ENCODE results near the gene MAP3K20. TPM values are rescaled to one million over a fixed set of nuclear protein-coding genes. Genes with fewer than 3 reads are reported as not detected.

The MAP3K20 gene
- total RNA-seq, 1 donor from 2014 or later, result 19.1 TPM

GRCh38 chr2:173043476-173043875 is 32.2 kb upstream of the MAP3K20 start:
- no peaks in the 10 kb centered on the region for H3K36me3 Mint-ChIP-seq (ENCODE audit: low read depth)
- no peak overlapping the region for H3K27ac Mint-ChIP-seq
- H3K9me3 Mint-ChIP-seq, result no peaks in the 10 kb centered on the region
- no peak for DNase-seq
- peaks cover 2% of the 10 kb centered on the region for H3K4me1 Mint-ChIP-seq
- peaks cover 11% of the 10 kb centered on the region for H3K27me3 Mint-ChIP-seq
- H3K4me3 Mint-ChIP-seq, result no peak overlapping the region
- intact Hi-C loops (cut with micrococcal nuclease), result no loop called here

- Mint-ChIP-seq H3K27me3 (peaks cover 12% of the 10 kb centered on the region), H3K4me3 (no peak overlapping the region), H3K4me1 (peaks cover 6% of the 10 kb centered on the region), H3K9me3 (no peaks in the 10 kb centered on the region), H3K27ac (no peak overlapping the region), H3K36me3 (ENCODE audit: low read depth) (no peaks in the 10 kb centered on the region)
- DNase-seq, result no peak
- intact Hi-C loops (cut with micrococcal nuclease), result no loop called here
Measured at GRCh38 chr2:173043897-173044519, 31.6 kb upstream of the MAP3K20 start.

DNA sequence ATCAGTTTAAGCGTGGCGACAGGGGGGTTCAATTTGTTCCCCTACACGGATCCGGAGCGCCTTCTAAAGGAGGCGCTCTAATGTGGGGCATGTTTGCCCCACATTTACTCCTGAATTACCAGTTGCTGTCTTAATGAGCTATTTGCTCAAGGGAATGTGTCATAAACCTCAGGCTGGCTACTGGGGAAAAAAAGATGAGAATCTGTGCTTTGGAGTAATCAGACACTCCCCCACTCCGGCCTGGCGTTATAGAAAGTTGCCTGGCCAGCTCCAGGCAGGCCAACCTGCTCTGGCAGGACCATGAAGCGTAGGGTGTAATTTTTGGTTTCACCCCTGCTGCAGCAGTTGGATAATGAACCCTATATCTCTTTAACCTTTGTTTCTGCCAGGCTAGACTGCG is 31.0 kb upstream of the MAP3K20 start:
- no peaks in the 10 kb centered on the region for H3K36me3 Mint-ChIP-seq (ENCODE audit: low read depth)
- H3K27me3 Mint-ChIP-seq, result peaks cover 12% of the 10 kb centered on the region
- H3K9me3 Mint-ChIP-seq, result no peaks in the 10 kb centered on the region
- peaks cover 10% of the 10 kb centered on the region for H3K4me1 Mint-ChIP-seq
- H3K27ac Mint-ChIP-seq, result no peak overlapping the region
- no peak overlapping the region for H3K4me3 Mint-ChIP-seq
- intact Hi-C loops (cut with micrococcal nuclease), result no loop called here
- no peak for DNase-seq

DNA sequence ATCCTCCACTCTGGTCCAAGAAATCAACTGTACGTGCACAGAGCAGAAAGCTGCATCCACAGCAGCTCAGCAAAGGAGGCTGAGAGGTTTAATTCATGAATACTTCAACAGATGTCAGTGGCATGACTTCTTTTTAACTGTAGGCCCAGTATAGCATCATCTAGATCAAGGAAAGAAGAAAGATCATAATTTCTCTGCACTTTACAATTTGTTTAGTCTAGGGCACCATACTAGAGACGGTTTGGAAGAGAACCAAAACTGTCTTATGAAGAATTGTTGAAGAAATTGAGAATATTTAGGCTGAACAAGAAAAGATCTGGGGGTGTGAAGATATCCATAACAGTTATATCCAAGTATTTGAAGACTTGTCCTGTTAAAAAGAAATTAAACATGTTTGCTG is 30.5 kb upstream of the MAP3K20 start:
- Mint-ChIP-seq H3K27me3 (peaks cover 12% of the 10 kb centered on the region), H3K27ac (no peak overlapping the region), H3K4me1 (peaks cover 10% of the 10 kb centered on the region), H3K4me3 (no peak overlapping the region), H3K9me3 (no peaks in the 10 kb centered on the region), H3K36me3 (ENCODE audit: low read depth) (no peaks in the 10 kb centered on the region)
- intact Hi-C loops (cut with micrococcal nuclease), result no loop called here
- no peak for DNase-seq

DNA sequence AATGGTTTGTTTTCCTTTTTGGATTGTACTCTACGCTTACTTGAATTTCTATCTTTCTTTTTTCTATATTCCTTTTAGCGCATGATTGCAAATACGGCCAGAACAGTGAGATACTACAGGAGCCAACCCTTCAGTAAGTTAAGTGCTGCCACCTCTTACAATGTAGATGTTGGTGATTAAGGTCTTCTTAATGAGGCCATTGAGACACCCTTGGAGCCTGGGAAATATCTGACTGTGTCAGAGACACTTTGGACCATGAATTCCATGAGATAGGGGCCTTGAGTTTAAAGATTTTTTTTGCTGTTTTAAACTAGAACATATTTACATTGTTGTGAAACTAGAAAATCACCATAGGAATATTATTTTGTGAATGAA is 27.1 kb upstream of the MAP3K20 start:
- intact Hi-C loops (cut with micrococcal nuclease), result loop anchor here (2.0 kb wide), 1 partner anchor 100 kb away; no protein-coding TSS in a partner anchor
- Mint-ChIP-seq H3K36me3 (ENCODE audit: low read depth) (no peaks in the 10 kb centered on the region), H3K27ac (no peak overlapping the region), H3K4me1 (peaks cover 10% of the 10 kb centered on the region), H3K4me3 (no peak overlapping the region), H3K9me3 (no peaks in the 10 kb centered on the region), H3K27me3 (peaks cover 24% of the 10 kb centered on the region)
- DNase-seq, result no peak

GRCh38 chr2:173048897-173049661 is 26.6 kb upstream of the MAP3K20 start:
- DNase-seq, result peak; percentile 60
- Mint-ChIP-seq H3K27me3 (peaks cover 26% of the 10 kb centered on the region), H3K9me3 (no peaks in the 10 kb centered on the region), H3K36me3 (ENCODE audit: low read depth) (no peaks in the 10 kb centered on the region), H3K27ac (peak overlapping the region; percentile 12), H3K4me3 (no peak overlapping the region), H3K4me1 (peaks cover 10% of the 10 kb centered on the region)
- intact Hi-C loops (cut with micrococcal nuclease), result loop anchor here (2.0 kb wide), 1 partner anchor 100 kb away; no protein-coding TSS in a partner anchor

DNA sequence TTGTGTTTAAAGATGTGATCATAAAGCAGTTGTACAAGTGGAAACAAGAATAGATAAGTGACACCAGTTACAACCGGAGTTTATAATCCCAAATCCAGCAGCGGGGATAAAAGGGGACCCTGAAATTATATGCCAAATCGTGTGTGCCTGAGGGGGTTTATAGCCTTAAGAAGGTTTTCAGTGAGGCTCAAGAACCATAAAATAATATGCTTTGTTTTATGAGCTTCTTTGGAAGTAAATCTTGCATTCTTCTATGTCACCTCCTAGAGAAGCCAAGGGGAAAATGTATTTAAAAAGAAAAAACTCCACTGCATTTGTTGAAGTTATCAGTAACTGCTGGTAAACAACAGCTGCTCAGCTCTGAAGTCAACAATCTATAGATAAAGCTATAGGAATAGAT is 25.8 kb upstream of the MAP3K20 start:
- H3K9me3 Mint-ChIP-seq, result no peaks in the 10 kb centered on the region
- H3K4me1 Mint-ChIP-seq, result peaks cover 10% of the 10 kb centered on the region
- H3K27ac Mint-ChIP-seq, result no peak overlapping the region
- H3K4me3 Mint-ChIP-seq, result no peak overlapping the region
- DNase-seq, result no peak
- H3K36me3 Mint-ChIP-seq (ENCODE audit: low read depth), result no peaks in the 10 kb centered on the region
- peaks cover 30% of the 10 kb centered on the region for H3K27me3 Mint-ChIP-seq
- intact Hi-C loops (cut with micrococcal nuclease), result loop anchor here (2.0 kb wide), 1 partner anchor 99 kb away; no protein-coding TSS in a partner anchor

DNA sequence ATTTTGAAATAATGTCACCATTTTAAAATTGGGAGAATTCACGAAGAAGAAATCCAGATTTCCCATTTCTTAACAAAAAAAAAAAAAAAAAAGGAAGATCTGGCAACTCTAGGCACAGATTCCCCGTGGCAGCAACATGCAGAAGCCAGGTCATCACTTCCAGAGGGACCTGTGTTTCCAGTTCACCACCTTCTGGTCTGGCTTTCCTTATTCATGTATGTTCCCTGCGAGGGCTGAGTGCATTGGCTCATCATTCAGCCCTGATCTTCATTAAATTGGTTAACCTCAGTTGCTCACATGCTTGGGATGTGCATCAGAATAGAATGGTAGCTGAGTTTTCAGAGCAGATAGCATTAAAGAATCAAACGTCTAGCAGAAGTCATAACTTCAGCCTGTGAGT is 25.0 kb upstream of the MAP3K20 start:
- peaks cover 36% of the 10 kb centered on the region for H3K27me3 Mint-ChIP-seq
- no peaks in the 10 kb centered on the region for H3K36me3 Mint-ChIP-seq (ENCODE audit: low read depth)
- no peak for DNase-seq
- no peaks in the 10 kb centered on the region for H3K9me3 Mint-ChIP-seq
- intact Hi-C loops (cut with micrococcal nuclease), result no loop called here
- no peak overlapping the region for H3K27ac Mint-ChIP-seq
- peaks cover 10% of the 10 kb centered on the region for H3K4me1 Mint-ChIP-seq
- no peak overlapping the region for H3K4me3 Mint-ChIP-seq

GRCh38 chr2:173051463-173052215 is 24.0 kb upstream of the MAP3K20 start:
- Mint-ChIP-seq H3K27me3 (peaks cover 40% of the 10 kb centered on the region), H3K4me1 (peaks cover 10% of the 10 kb centered on the region), H3K36me3 (ENCODE audit: low read depth) (no peaks in the 10 kb centered on the region), H3K9me3 (no peaks in the 10 kb centered on the region), H3K4me3 (no peak overlapping the region), H3K27ac (no peak overlapping the region)
- intact Hi-C loops (cut with micrococcal nuclease), result no loop called here
- DNase-seq, result no peak

DNA sequence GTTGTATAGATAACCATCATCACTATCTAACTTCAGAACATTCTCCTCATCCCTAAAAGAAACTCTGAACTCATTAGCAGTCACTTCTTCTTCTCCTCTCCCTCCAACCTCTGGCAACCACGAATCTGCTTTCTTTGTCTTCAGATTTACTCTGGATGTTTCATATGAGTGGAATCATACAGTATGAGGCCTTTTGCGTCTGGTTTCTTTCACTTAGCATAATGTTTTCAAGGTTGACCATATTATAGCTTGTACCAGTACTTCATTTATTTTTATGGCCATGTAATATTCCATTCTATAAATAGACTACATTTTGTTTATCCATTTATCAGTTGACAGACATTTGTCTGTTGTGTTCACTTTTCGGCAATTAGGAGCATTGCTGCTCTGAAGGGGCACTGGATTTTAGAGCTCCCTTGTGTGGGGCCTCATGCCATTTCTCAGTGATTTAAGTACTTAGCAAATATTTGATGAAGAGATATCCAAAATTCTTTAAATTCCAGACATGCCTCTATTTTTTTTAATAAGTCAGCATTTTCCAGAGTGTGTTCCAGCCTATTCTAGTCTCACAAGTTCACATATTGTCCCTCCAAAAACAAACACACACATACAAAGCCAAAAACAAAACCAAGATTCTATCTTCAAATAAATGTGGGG is 22.5 kb upstream of the MAP3K20 start:
- Mint-ChIP-seq H3K9me3 (no peaks in the 10 kb centered on the region), H3K36me3 (ENCODE audit: low read depth) (no peaks in the 10 kb centered on the region), H3K27ac (no peak overlapping the region), H3K4me3 (no peak overlapping the region), H3K27me3 (peaks cover 45% of the 10 kb centered on the region), H3K4me1 (peaks cover 10% of the 10 kb centered on the region)
- intact Hi-C loops (cut with micrococcal nuclease), result no loop called here
- DNase-seq, result no peak

DNA sequence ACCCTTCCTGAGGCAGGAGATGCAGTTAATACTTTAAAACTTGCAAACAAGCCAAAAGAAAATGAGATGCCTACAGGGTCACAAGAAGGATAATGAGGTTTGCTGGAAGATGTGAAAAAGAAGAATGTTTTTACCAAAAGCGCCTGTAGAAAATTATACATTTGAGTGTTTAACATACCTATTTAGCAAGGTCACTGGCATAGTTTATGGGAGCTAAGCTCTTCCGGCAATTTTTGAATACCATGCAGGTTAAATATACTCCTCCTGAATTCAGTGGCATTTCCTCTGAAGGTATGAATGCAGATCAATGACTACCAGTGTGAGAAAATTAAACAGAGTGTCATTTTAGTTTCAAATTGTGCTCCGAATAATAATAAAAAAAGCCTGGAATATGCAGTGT is 21.2 kb upstream of the MAP3K20 start:
- H3K9me3 Mint-ChIP-seq, result no peaks in the 10 kb centered on the region
- intact Hi-C loops (cut with micrococcal nuclease), result no loop called here
- H3K36me3 Mint-ChIP-seq (ENCODE audit: low read depth), result no peaks in the 10 kb centered on the region
- H3K27me3 Mint-ChIP-seq, result peaks cover 48% of the 10 kb centered on the region
- H3K27ac Mint-ChIP-seq, result no peak overlapping the region
- peaks cover under 1% of the 10 kb centered on the region for H3K4me1 Mint-ChIP-seq
- no peak for DNase-seq
- H3K4me3 Mint-ChIP-seq, result no peak overlapping the region

GRCh38 chr2:173056705-173057364 is 18.8 kb upstream of the MAP3K20 start:
- H3K27me3 Mint-ChIP-seq, result peaks cover 49% of the 10 kb centered on the region

DNA sequence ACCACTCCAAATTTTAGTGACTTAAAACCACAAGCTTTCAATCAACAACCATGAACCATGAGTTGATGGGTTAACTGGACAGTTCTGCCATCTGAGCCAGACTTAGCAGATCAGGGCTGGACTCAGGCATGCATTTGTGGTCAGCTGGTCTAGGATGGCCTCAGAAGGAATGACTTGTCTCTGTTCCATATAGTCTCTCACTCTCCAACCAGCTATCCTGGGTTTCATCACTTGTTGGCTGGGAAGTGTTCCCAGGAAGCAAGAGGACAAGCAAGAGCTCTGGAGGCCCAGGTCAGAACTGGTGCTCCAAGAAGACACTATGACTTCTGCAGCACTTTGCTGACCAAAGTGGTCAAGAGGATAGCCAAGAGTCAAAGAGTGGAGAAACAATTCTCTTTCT is 17.5 kb upstream of the MAP3K20 start:
- Mint-ChIP-seq H3K27me3 (peaks cover 45% of the 10 kb centered on the region), H3K4me1 (no peaks in the 10 kb centered on the region), H3K36me3 (ENCODE audit: low read depth) (no peaks in the 10 kb centered on the region), H3K27ac (no peak overlapping the region), H3K9me3 (no peaks in the 10 kb centered on the region), H3K4me3 (no peak overlapping the region)
- DNase-seq, result no peak
- intact Hi-C loops (cut with micrococcal nuclease), result no loop called here

More at GRCh38 chr2:173056705-173057364, 18.8 kb upstream of the MAP3K20 start:
- intact Hi-C loops (cut with micrococcal nuclease), result no loop called here
- Mint-ChIP-seq H3K27ac (no peak overlapping the region), H3K36me3 (ENCODE audit: low read depth) (no peaks in the 10 kb centered on the region), H3K4me1 (no peaks in the 10 kb centered on the region), H3K9me3 (no peaks in the 10 kb centered on the region), H3K4me3 (no peak overlapping the region)
- no peak for DNase-seq

All from activated CD4-positive, alpha-beta T cell treated with anti-CD3 and anti-CD28 coated beads, Interleukin-2, amount 10 ng/mL, durations not matched to agents 24 days and 14 days (primary cell).